ENCODE measurements around the gene MORC4. TPM values are rescaled to one million over a fixed set of nuclear protein-coding genes. Genes with fewer than 3 reads are reported as not detected.

The MORC4 gene
- total RNA-seq, 1 experiment from 2014 or later = 69.7 TPM

DNA sequence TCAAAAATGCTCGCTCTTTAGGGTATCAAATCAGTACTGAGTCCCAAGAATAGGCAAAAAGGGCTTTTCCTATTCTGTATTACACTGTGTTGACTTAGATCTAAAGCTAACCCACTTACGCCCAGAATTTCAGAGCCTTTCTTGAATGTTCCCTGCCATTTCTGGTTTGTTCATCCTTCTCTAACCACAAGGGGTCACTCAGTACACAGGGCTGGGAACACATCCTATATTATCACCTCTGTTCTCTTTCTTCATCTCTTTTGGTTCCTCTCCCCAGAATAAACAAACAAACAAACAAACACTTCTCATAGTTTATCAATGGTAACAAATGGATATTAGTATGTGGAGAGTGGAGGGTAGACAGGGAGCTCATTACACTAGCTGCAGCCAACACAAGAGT, 25.5 kb upstream of the MORC4 start:
- no peaks in the 10 kb centered on the region for H3K9me3 ChIP-seq
- Mint-ChIP-seq H3K27me3 (ENCODE audit: insufficient read depth, unreplicated experiment) (peaks cover 3% of the 10 kb centered on the region), H3K4me3 (ENCODE audit: unreplicated experiment) (no peak overlapping the region), H3K36me3 (ENCODE audit: insufficient read depth, unreplicated experiment) (no peaks in the 10 kb centered on the region), H3K27ac (ENCODE audit: unreplicated experiment) (no peak overlapping the region), H3K4me1 (ENCODE audit: low read depth, unreplicated experiment) (no peaks in the 10 kb centered on the region), H3K9me3 (ENCODE audit: unreplicated experiment) (no peaks in the 10 kb centered on the region)
- DNase-seq = peak in 1 of 2 experiments; percentile 25
- ChIA-PET POLR2A (no interaction called here), CTCF (interaction anchor here (0.6 to 1.2 kb wide), 3 partner anchors 26 to 517 kb away, joined by 3 to 4 read pairs (median 3); partner anchors contain the start of gene MORC4)
- H3K36me3 ChIP-seq (ENCODE audit: control insufficient read depth, insufficient read depth, low read length) = no peaks in the 10 kb centered on the region
- no TSS peak for BruUV-seq (replicated peaks)
- no peak overlapping the region for H3K4me3 ChIP-seq (ENCODE audit: low read depth, low read length)
- H3K27me3 ChIP-seq (replicated peaks; ENCODE audit: control insufficient read depth, insufficient read depth, low read length) = no peaks in the 10 kb centered on the region
- H3K4me1 ChIP-seq = no peaks in the 10 kb centered on the region
- TF ChIP-seq, protein P1, sequence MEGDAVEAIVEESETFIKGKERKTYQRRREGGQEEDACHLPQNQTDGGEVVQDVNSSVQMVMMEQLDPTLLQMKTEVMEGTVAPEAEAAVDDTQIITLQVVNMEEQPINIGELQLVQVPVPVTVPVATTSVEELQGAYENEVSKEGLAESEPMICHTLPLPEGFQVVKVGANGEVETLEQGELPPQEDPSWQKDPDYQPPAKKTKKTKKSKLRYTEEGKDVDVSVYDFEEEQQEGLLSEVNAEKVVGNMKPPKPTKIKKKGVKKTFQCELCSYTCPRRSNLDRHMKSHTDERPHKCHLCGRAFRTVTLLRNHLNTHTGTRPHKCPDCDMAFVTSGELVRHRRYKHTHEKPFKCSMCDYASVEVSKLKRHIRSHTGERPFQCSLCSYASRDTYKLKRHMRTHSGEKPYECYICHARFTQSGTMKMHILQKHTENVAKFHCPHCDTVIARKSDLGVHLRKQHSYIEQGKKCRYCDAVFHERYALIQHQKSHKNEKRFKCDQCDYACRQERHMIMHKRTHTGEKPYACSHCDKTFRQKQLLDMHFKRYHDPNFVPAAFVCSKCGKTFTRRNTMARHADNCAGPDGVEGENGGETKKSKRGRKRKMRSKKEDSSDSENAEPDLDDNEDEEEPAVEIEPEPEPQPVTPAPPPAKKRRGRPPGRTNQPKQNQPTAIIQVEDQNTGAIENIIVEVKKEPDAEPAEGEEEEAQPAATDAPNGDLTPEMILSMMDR (IDR thresholded peaks at IDR 0.05; ENCODE audit: insufficient read depth in 1 of 2, low read depth in 1 of 2, low read length in 1 of 2, severe bottlenecking in 1 of 2, unreplicated experiment in 1 of 2) = peak; percentile 50 to 55
- intact Hi-C loops (cut with micrococcal nuclease; ENCODE audit: unreplicated experiment) = loop anchor here (1.0 to 10.0 kb wide), 5 partner anchors 26 to 869 kb away; partner anchors contain the start of genes NCBP2L and TSC22D3

- CTCF ChIA-PET = no interaction called here
- BruUV-seq (replicated peaks) = no TSS peak
- TF ChIP-seq, protein P1 (IDR thresholded peaks at IDR 0.05; ENCODE audit: insufficient read depth in 1 of 2, low read depth in 1 of 2, low read length in 1 of 2, severe bottlenecking in 1 of 2, unreplicated experiment in 1 of 2) = no peak
- Histone ChIP-seq H3K4me1 (no peaks in the 10 kb centered on the region), H3K4me3 (ENCODE audit: low read depth, low read length) (no peak overlapping the region), H3K36me3 (ENCODE audit: control insufficient read depth, insufficient read depth, low read length) (no peaks in the 10 kb centered on the region), H3K27me3 (replicated peaks; ENCODE audit: control insufficient read depth, insufficient read depth, low read length) (no peaks in the 10 kb centered on the region), H3K9me3 (no peaks in the 10 kb centered on the region)
- H3K9me3 Mint-ChIP-seq (ENCODE audit: unreplicated experiment) = no peaks in the 10 kb centered on the region
- no peaks in the 10 kb centered on the region for H3K4me1 Mint-ChIP-seq (ENCODE audit: low read depth, unreplicated experiment)
- POLR2A ChIA-PET = no interaction called here
- DNase-seq = no peak
- H3K27ac Mint-ChIP-seq (ENCODE audit: unreplicated experiment) = no peak overlapping the region
- H3K36me3 Mint-ChIP-seq (ENCODE audit: insufficient read depth, unreplicated experiment) = peaks cover 6% of the 10 kb centered on the region
- intact Hi-C loops (cut with micrococcal nuclease; ENCODE audit: unreplicated experiment) = no loop called here
- H3K4me3 Mint-ChIP-seq (ENCODE audit: unreplicated experiment) = no peak overlapping the region
- H3K27me3 Mint-ChIP-seq (ENCODE audit: insufficient read depth, unreplicated experiment) = no peaks in the 10 kb centered on the region
Measured at GRCh38 chrX:107014936-107015335, 14.9 kb upstream of the MORC4 start.

- Mint-ChIP-seq H3K27ac (ENCODE audit: unreplicated experiment) (no peak overlapping the region), H3K36me3 (ENCODE audit: insufficient read depth, unreplicated experiment) (no peaks in the 10 kb centered on the region), H3K4me3 (ENCODE audit: unreplicated experiment) (no peak overlapping the region), H3K4me1 (ENCODE audit: low read depth, unreplicated experiment) (no peaks in the 10 kb centered on the region), H3K27me3 (ENCODE audit: insufficient read depth, unreplicated experiment) (no peaks in the 10 kb centered on the region), H3K9me3 (ENCODE audit: unreplicated experiment) (no peaks in the 10 kb centered on the region)
- BruUV-seq (replicated peaks) = no TSS peak
- H3K4me3 ChIP-seq (ENCODE audit: low read depth, low read length) = no peak overlapping the region
- TF ChIP-seq, protein P1 (IDR thresholded peaks at IDR 0.05; ENCODE audit: insufficient read depth in 1 of 2, low read depth in 1 of 2, low read length in 1 of 2, severe bottlenecking in 1 of 2, unreplicated experiment in 1 of 2) = no peak
- DNase-seq = no peak
- H3K36me3 ChIP-seq (ENCODE audit: control insufficient read depth, insufficient read depth, low read length) = no peaks in the 10 kb centered on the region
- H3K27me3 ChIP-seq (replicated peaks; ENCODE audit: control insufficient read depth, insufficient read depth, low read length) = no peaks in the 10 kb centered on the region
- POLR2A ChIA-PET = interaction anchor here (0.7 kb wide), 1 partner anchor 7 kb away, joined by 3 read pairs; no protein-coding TSS in a partner anchor
- CTCF ChIA-PET = no interaction called here
- H3K4me1 ChIP-seq = no peaks in the 10 kb centered on the region
- no peaks in the 10 kb centered on the region for H3K9me3 ChIP-seq
- intact Hi-C loops (cut with micrococcal nuclease; ENCODE audit: unreplicated experiment) = no loop called here
Measured at GRCh38 chrX:107008034-107008433, 8.0 kb upstream of the MORC4 start.
